Lower leg skin (tissue), 3 donors: ENCODE results near the gene ACER3.

Experiments
- POLR2A ChIP-seq, 2 donors: fragments of 450-650 bp; IDR thresholded peaks; one replicate each; pipeline ENCODE4 v1.6.1; 2016 to 2017; ENCODE audit warnings: antibody characterized with exemption in 2 of 2, mild to moderate bottlenecking in 1 of 2, moderate library complexity in 1 of 2
- TF ChIP-seq, protein P1 (sequence below), 3 donors: fragments of 450-650 bp; IDR thresholded peaks; one replicate each; pipeline ENCODE4 v1.5.1; 2016; ENCODE audit warnings: antibody characterized with exemption in 3 of 3, mild to moderate bottlenecking in 3 of 3, moderate library complexity in 2 of 3

- TF ChIP-seq, protein P1, sequence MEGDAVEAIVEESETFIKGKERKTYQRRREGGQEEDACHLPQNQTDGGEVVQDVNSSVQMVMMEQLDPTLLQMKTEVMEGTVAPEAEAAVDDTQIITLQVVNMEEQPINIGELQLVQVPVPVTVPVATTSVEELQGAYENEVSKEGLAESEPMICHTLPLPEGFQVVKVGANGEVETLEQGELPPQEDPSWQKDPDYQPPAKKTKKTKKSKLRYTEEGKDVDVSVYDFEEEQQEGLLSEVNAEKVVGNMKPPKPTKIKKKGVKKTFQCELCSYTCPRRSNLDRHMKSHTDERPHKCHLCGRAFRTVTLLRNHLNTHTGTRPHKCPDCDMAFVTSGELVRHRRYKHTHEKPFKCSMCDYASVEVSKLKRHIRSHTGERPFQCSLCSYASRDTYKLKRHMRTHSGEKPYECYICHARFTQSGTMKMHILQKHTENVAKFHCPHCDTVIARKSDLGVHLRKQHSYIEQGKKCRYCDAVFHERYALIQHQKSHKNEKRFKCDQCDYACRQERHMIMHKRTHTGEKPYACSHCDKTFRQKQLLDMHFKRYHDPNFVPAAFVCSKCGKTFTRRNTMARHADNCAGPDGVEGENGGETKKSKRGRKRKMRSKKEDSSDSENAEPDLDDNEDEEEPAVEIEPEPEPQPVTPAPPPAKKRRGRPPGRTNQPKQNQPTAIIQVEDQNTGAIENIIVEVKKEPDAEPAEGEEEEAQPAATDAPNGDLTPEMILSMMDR (IDR thresholded peaks at IDR 0.05), result no peak
- no peak for TF ChIP-seq POLR2A (IDR thresholded peaks at IDR 0.05)
These were observed 184.2 kb downstream of the ACER3 start for GRCh38 chr11:77044886-77045285.
